ENCODE data around the gene GM2A.

The GM2A gene

GRCh38 chr5:151243564-151243963 is 9.4 kb upstream of the GM2A start:
- no peaks in the 10 kb centered on the region for H3K9me2 ChIP-seq (replicated peaks; ENCODE audit: insufficient read depth, low read length)
- no peaks in the 10 kb centered on the region for H3K79me2 ChIP-seq (ENCODE audit: insufficient read depth, low read length)
- no peak overlapping the region for H3K27ac ChIP-seq (ENCODE audit: low read depth, low read length)
- TF ChIP-seq EZH2phosphoT487 (conservative IDR thresholded peaks at IDR 0.05; ENCODE audit: low read length) (no peak), CTCF (IDR thresholded peaks at IDR 0.05; ENCODE audit: insufficient read depth, low read length, poor library complexity, severe bottlenecking) (no peak)
- H3K4me3 ChIP-seq (ENCODE audit: insufficient read depth, low read length, poor library complexity, severe bottlenecking) = no peak overlapping the region
- H3K9ac ChIP-seq (ENCODE audit: low read length) = no peak overlapping the region
- no peak overlapping the region for H2AFZ ChIP-seq (ENCODE audit: low read depth, low read length, severe bottlenecking)
- H3K36me3 ChIP-seq (ENCODE audit: low read length) = no peaks in the 10 kb centered on the region
- no peaks in the 10 kb centered on the region for H3K27me3 ChIP-seq (ENCODE audit: low read length)
- no peak overlapping the region for H3K4me2 ChIP-seq (ENCODE audit: low read depth, low read length, poor library complexity, severe bottlenecking)
- peaks cover 32% of the 10 kb centered on the region for H3F3A ChIP-seq (ENCODE audit: insufficient read depth)
- H3K9me3 ChIP-seq (ENCODE audit: insufficient read depth, low read length) = no peaks in the 10 kb centered on the region
- no peaks in the 10 kb centered on the region for H4K20me1 ChIP-seq (ENCODE audit: low read depth, low read length)

- Histone ChIP-seq H3K9me2 (replicated peaks; ENCODE audit: insufficient read depth, low read length) (no peaks in the 10 kb centered on the region), H4K20me1 (ENCODE audit: low read depth, low read length) (no peaks in the 10 kb centered on the region), H2AFZ (ENCODE audit: low read depth, low read length, severe bottlenecking) (no peak overlapping the region), H3K36me3 (ENCODE audit: low read length) (no peaks in the 10 kb centered on the region), H3K27ac (ENCODE audit: low read depth, low read length) (no peak overlapping the region), H3K9me3 (ENCODE audit: insufficient read depth, low read length) (no peaks in the 10 kb centered on the region), H3K4me2 (ENCODE audit: low read depth, low read length, poor library complexity, severe bottlenecking) (no peak overlapping the region), H3K27me3 (ENCODE audit: low read length) (no peaks in the 10 kb centered on the region), H3F3A (ENCODE audit: insufficient read depth) (peaks cover 26% of the 10 kb centered on the region), H3K9ac (ENCODE audit: low read length) (no peak overlapping the region), H3K4me3 (ENCODE audit: insufficient read depth, low read length, poor library complexity, severe bottlenecking) (no peak overlapping the region), H3K79me2 (ENCODE audit: insufficient read depth, low read length) (no peaks in the 10 kb centered on the region)
- TF ChIP-seq EZH2phosphoT487 (conservative IDR thresholded peaks at IDR 0.05; ENCODE audit: low read length) (no peak), CTCF (IDR thresholded peaks at IDR 0.05; ENCODE audit: insufficient read depth, low read length, poor library complexity, severe bottlenecking) (no peak)
Observed at GRCh38 chr5:151244206-151244605, 8.8 kb upstream of the GM2A start.

- H3K36me3 ChIP-seq (ENCODE audit: low read length) = no peaks in the 10 kb centered on the region
- TF ChIP-seq EZH2phosphoT487 (conservative IDR thresholded peaks at IDR 0.05; ENCODE audit: low read length) (no peak), CTCF (IDR thresholded peaks at IDR 0.05; ENCODE audit: insufficient read depth, low read length, poor library complexity, severe bottlenecking) (no peak)
- no peak overlapping the region for H3K9ac ChIP-seq (ENCODE audit: low read length)
- no peak overlapping the region for H3K4me3 ChIP-seq (ENCODE audit: insufficient read depth, low read length, poor library complexity, severe bottlenecking)
- no peak overlapping the region for H3K4me2 ChIP-seq (ENCODE audit: low read depth, low read length, poor library complexity, severe bottlenecking)
- H3K27me3 ChIP-seq (ENCODE audit: low read length) = no peaks in the 10 kb centered on the region
- H3K27ac ChIP-seq (ENCODE audit: low read depth, low read length) = no peak overlapping the region
- H2AFZ ChIP-seq (ENCODE audit: low read depth, low read length, severe bottlenecking) = no peak overlapping the region
- H4K20me1 ChIP-seq (ENCODE audit: low read depth, low read length) = no peaks in the 10 kb centered on the region
- H3K9me2 ChIP-seq (replicated peaks; ENCODE audit: insufficient read depth, low read length) = no peaks in the 10 kb centered on the region
- no peaks in the 10 kb centered on the region for H3K79me2 ChIP-seq (ENCODE audit: insufficient read depth, low read length)
- H3F3A ChIP-seq (ENCODE audit: insufficient read depth) = peaks cover 11% of the 10 kb centered on the region
- H3K9me3 ChIP-seq (ENCODE audit: insufficient read depth, low read length) = no peaks in the 10 kb centered on the region
Observed at GRCh38 chr5:151245680-151246219, 7.2 kb upstream of the GM2A start.
